VCaP (cell line): ENCODE data around the gene PLEK.

Experiments
- H3K27ac ChIP-seq: fragments of 450-650 bp; 2 replicates; pipeline ENCODE4 v1.5.1; 2017
- CTCF ChIP-seq: fragments of 450-650 bp; conservative IDR thresholded peaks from 2 replicates; pipeline ENCODE4 v1.5.1; 2017; ENCODE audit warnings: mild to moderate bottlenecking, moderate library complexity

PLEK gene

GRCh38 chr2:68385907-68386287 lies 20.8 kb downstream of the PLEK start:
- no peak for TF ChIP-seq CTCF
- no peak overlapping the region for H3K27ac ChIP-seq

- no peak overlapping the region for H3K27ac ChIP-seq
- no peak for TF ChIP-seq CTCF
These were observed 21.3 kb downstream of the PLEK start for GRCh38 chr2:68386365-68386764.

- H3K27ac ChIP-seq = no peak overlapping the region
- no peak for TF ChIP-seq CTCF
These were observed 22.6 kb downstream of the PLEK start for GRCh38 chr2:68387408-68388350.

- no peak overlapping the region for H3K27ac ChIP-seq
- no peak for TF ChIP-seq CTCF
These were observed 23.3 kb downstream of the PLEK start for GRCh38 chr2:68388358-68388757.

GRCh38 chr2:68388772-68389171 lies 23.7 kb downstream of the PLEK start:
- TF ChIP-seq CTCF = no peak
- no peak overlapping the region for H3K27ac ChIP-seq

GRCh38 chr2:68390114-68390513 lies 25.0 kb downstream of the PLEK start:
- no peak for TF ChIP-seq CTCF
- H3K27ac ChIP-seq = no peak overlapping the region

- TF ChIP-seq CTCF = no peak
- no peak overlapping the region for H3K27ac ChIP-seq
These were observed 25.5 kb downstream of the PLEK start for GRCh38 chr2:68390586-68390985.
